HepG2 (cell line): ENCODE results near the gene RHBDL1. TPM values are rescaled to one million over a fixed set of nuclear protein-coding genes. Genes with fewer than 3 reads are reported as not detected.

Experiments used
- JARID2 ChIP-seq: sonication (generic); formaldehyde crosslinking; IDR thresholded peaks from 2 replicates; pipeline ENCODE4 v1.8.1; 2023; ENCODE audit warnings: missing genetic modification reagents, inconsistent platforms; ENCODE audit not compliant: insufficient replicate concordance
- KLF12 ChIP-seq: sonication (generic); formaldehyde crosslinking; IDR thresholded peaks from 2 replicates; pipeline ENCODE4 v1.4.0; 2020; ENCODE audit warnings: missing genetic modification reagents, borderline replicate concordance
- PRMT3 ChIP-seq: sonication (generic); formaldehyde crosslinking; IDR thresholded peaks from 2 replicates; pipeline ENCODE4 v1.8.1; 2022; ENCODE audit warnings: low read depth, mild to moderate bottlenecking, moderate library complexity, missing genetic modification reagents, borderline replicate concordance
- RFXAP ChIP-seq: sonication (generic); formaldehyde crosslinking; IDR thresholded peaks from 2 replicates; pipeline ENCODE4 v1.4.0; 2020; ENCODE audit warnings: missing genetic modification reagents, borderline replicate concordance
- STAG1 ChIP-seq: sonication (generic); formaldehyde crosslinking; IDR thresholded peaks from 2 replicates; pipeline ENCODE4 v1.4.0; 2020; ENCODE audit warnings: missing genetic modification reagents
- THYN1 ChIP-seq: sonication (generic); formaldehyde crosslinking; IDR thresholded peaks from 2 replicates; pipeline ENCODE4 v1.8.1; 2023; ENCODE audit warnings: low read depth, mild to moderate bottlenecking, moderate library complexity, missing genetic modification reagents, borderline replicate concordance
- ZBTB7B ChIP-seq: sonication (generic); formaldehyde crosslinking; IDR thresholded peaks from 2 replicates; pipeline ENCODE4 v1.4.0; 2020; ENCODE audit warnings: missing genetic modification reagents
- ZFP82 ChIP-seq: sonication (generic); formaldehyde crosslinking; IDR thresholded peaks from 2 replicates; pipeline ENCODE4 v1.5.1; 2020; ENCODE audit warnings: mild to moderate bottlenecking, missing genetic modification reagents, borderline replicate concordance
- ZFX ChIP-seq: sonication (generic); formaldehyde crosslinking; IDR thresholded peaks from 2 replicates; pipeline ENCODE4 v1.4.0; 2020; ENCODE audit warnings: mild to moderate bottlenecking, low read depth, missing genetic modification reagents, moderate library complexity
- ZNF572 ChIP-seq: sonication (generic); formaldehyde crosslinking; IDR thresholded peaks from 2 replicates; pipeline ENCODE4 v1.5.1; 2020; ENCODE audit warnings: mild to moderate bottlenecking, missing genetic modification reagents
- ZNF574 ChIP-seq: sonication (generic); formaldehyde crosslinking; IDR thresholded peaks from 2 replicates; pipeline ENCODE4 v1.4.0; 2020; ENCODE audit warnings: missing genetic modification reagents
- polyA plus RNA-seq, 8 experiments: library from polyadenylated mRNA; depleted of rRNA in 3 of 8; stranded (reverse) in 7 of 8; unstranded in 1 of 8; fragments of >200 nt; fragmentation: Illumina TruSeq in 4 of 8; extraction: Trizol in 4 of 8; gene quantifications; 2 replicates each; pipeline versions ENCODE4 v1.2.1 to v1.2.3, GENCODE V29; 2011 to 2016; ENCODE audit warnings: low read depth in 4 of 8, missing spikeins in 1 of 8, mixed read lengths in 1 of 8; ENCODE audit not compliant: insufficient read depth in 1 of 8
- total RNA-seq, 5 experiments: library from RNA; depleted of rRNA; stranded (reverse); fragments of >200 nt; fragmentation: Illumina TruSeq; extraction: Trizol; gene quantifications; 2 replicates each; pipeline ENCODE4 v1.2.3, GENCODE V29; 2016; ENCODE audit warnings: low read depth in 1 of 5
- TF ChIP-seq, protein P1 (sequence below): sonication (generic); formaldehyde crosslinking; conservative IDR thresholded peaks from 2 replicates; pipeline ENCODE4 v1.4.0; 2020; ENCODE audit warnings: missing genetic modification reagents
- TF ChIP-seq, protein P2 (sequence below): sonication (generic); formaldehyde crosslinking; conservative IDR thresholded peaks from 2 replicates; pipeline ENCODE4 v1.4.0; 2020; ENCODE audit warnings: mild to moderate bottlenecking, missing genetic modification reagents, moderate library complexity
- TF ChIP-seq, protein P3 (sequence below): sonication (generic); formaldehyde crosslinking; IDR thresholded peaks from 2 replicates; pipeline ENCODE4 v1.5.1; 2020; ENCODE audit warnings: missing genetic modification reagents, mild to moderate bottlenecking, borderline replicate concordance
- TF ChIP-seq, protein P4 (sequence below): sonication (generic); formaldehyde crosslinking; IDR thresholded peaks from 2 replicates; pipeline ENCODE4 v1.4.0; 2020; ENCODE audit warnings: missing genetic modification reagents, mild to moderate bottlenecking, borderline replicate concordance

Gene RHBDL1
- total and polyA plus RNA-seq, 2 of the 13 experiments (the other 11 are each of a cell fraction or from before 2014, with no cell fraction given), result 1.8 to 3.8 TPM

DNA sequence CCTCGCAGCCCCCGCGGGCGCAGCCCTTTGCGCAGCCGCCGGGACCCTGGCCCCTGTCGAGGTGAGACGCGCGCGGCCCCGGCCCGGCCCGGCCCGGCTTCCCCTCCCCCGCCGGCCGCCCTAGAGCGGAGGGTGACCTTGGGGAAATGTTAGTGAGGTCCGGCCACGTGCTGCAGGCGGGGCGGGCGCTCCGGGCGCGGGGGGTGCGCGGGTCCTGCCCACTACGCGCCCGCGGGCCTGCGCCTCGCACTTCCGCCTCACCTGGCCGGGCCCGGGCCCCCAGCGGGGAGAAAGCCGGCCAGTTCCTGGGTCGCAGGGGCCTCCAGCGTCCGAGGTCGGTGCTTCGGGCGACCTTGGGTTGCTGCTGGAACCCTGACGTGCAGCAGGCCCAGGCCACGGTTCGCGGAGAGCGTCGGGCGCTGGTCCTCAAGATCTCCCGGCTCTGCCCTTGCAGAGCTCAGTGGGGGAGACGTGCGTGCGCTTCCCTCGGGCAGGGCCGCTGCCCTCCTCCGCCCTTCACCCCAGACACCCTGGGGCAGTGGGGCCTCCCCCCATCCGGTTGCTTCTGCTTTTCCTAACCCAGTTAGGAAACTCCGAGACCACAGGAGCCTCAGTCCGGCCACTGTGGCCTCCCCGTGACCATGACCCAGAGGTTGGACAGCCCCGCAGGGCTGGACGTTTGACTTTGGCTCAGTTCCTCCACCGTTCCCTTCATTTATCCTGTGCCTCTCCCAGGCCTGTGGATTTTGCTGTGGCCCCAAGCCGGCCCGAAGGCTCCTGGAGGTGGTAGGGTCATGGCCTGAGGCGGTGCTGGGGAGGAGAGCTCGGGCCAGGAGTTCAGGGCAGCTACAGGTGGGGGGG is 33.1 kb upstream of the RHBDL1 start (continued):
- TF ChIP-seq, protein P1, sequence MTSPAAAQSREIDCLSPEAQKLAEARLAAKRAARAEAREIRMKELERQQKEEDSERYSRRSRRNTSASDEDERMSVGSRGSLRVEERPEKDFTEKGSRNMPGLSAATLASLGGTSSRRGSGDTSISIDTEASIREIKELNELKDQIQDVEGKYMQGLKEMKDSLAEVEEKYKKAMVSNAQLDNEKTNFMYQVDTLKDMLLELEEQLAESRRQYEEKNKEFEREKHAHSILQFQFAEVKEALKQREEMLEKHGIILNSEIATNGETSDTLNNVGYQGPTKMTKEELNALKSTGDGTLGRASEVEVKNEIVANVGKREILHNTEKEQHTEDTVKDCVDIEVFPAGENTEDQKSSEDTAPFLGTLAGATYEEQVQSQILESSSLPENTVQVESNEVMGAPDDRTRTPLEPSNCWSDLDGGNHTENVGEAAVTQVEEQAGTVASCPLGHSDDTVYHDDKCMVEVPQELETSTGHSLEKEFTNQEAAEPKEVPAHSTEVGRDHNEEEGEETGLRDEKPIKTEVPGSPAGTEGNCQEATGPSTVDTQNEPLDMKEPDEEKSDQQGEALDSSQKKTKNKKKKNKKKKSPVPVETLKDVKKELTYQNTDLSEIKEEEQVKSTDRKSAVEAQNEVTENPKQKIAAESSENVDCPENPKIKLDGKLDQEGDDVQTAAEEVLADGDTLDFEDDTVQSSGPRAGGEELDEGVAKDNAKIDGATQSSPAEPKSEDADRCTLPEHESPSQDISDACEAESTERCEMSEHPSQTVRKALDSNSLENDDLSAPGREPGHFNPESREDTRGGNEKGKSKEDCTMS, result no peak
- TF ChIP-seq PRMT3, result 0 out of 2 replicates have a peak, but pooled peaks have one; percentile 57
- peak; percentile 52; the same call in 1 of the 2 replicates for TF ChIP-seq ZNF574 (CRISPR knock-in tag)
- 0 out of 2 replicates have a peak, but pooled peaks have one; percentile 25 for TF ChIP-seq KLF12 (CRISPR knock-in tag)
- peak; percentile 9; the same call in 1 of the 2 replicates for TF ChIP-seq STAG1
- TF ChIP-seq ZFX, result peak; percentile 87
- TF ChIP-seq RFXAP (CRISPR knock-in tag), result peak; percentile 26; the same call in 1 of the 2 replicates
- no peak for TF ChIP-seq JARID2 (CRISPR knock-in tag)
- TF ChIP-seq ZFP82 (CRISPR knock-in tag), result peak; percentile 2; the same call in 1 of the 2 replicates
- TF ChIP-seq, protein P2, sequence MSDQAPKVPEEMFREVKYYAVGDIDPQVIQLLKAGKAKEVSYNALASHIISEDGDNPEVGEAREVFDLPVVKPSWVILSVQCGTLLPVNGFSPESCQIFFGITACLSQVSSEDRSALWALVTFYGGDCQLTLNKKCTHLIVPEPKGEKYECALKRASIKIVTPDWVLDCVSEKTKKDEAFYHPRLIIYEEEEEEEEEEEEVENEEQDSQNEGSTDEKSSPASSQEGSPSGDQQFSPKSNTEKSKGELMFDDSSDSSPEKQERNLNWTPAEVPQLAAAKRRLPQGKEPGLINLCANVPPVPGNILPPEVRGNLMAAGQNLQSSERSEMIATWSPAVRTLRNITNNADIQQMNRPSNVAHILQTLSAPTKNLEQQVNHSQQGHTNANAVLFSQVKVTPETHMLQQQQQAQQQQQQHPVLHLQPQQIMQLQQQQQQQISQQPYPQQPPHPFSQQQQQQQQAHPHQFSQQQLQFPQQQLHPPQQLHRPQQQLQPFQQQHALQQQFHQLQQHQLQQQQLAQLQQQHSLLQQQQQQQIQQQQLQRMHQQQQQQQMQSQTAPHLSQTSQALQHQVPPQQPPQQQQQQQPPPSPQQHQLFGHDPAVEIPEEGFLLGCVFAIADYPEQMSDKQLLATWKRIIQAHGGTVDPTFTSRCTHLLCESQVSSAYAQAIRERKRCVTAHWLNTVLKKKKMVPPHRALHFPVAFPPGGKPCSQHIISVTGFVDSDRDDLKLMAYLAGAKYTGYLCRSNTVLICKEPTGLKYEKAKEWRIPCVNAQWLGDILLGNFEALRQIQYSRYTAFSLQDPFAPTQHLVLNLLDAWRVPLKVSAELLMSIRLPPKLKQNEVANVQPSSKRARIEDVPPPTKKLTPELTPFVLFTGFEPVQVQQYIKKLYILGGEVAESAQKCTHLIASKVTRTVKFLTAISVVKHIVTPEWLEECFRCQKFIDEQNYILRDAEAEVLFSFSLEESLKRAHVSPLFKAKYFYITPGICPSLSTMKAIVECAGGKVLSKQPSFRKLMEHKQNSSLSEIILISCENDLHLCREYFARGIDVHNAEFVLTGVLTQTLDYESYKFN (CRISPR knock-in tag), result peak; percentile 55
- TF ChIP-seq, protein P3, sequence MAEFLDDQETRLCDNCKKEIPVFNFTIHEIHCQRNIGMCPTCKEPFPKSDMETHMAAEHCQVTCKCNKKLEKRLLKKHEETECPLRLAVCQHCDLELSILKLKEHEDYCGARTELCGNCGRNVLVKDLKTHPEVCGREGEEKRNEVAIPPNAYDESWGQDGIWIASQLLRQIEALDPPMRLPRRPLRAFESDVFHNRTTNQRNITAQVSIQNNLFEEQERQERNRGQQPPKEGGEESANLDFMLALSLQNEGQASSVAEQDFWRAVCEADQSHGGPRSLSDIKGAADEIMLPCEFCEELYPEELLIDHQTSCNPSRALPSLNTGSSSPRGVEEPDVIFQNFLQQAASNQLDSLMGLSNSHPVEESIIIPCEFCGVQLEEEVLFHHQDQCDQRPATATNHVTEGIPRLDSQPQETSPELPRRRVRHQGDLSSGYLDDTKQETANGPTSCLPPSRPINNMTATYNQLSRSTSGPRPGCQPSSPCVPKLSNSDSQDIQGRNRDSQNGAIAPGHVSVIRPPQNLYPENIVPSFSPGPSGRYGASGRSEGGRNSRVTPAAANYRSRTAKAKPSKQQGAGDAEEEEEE, result no peak
- peak; percentile 58; the same call in 1 of the 2 replicates for TF ChIP-seq ZBTB7B (CRISPR knock-in tag)
- TF ChIP-seq, protein P4, sequence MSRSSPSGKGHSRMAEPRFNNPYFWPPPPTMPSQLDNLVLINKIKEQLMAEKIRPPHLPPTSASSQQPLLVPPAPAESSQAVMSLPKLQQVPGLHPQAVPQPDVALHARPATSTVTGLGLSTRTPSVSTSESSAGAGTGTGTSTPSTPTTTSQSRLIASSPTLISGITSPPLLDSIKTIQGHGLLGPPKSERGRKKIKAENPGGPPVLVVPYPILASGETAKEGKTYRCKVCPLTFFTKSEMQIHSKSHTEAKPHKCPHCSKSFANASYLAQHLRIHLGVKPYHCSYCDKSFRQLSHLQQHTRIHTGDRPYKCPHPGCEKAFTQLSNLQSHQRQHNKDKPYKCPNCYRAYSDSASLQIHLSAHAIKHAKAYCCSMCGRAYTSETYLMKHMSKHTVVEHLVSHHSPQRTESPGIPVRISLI (CRISPR knock-in tag), result no peak
- no peak for TF ChIP-seq THYN1 (CRISPR knock-in tag)
- TF ChIP-seq ZNF572 (CRISPR knock-in tag), result no peak
